Transverse colon (tissue), 4 donors: ENCODE data around the gene SPAG8.

ENCODE experiments used
- CTCF ChIP-seq, 5 experiments: fragments of 200-600 bp in 3 of 5; fragments of 450-650 bp in 2 of 5; sonication (generic) in 3 of 5; IDR thresholded peaks; 1 replicate in 2 of 5; 2 replicates in 3 of 5; pipeline ENCODE4 v1.5.1; 2016 to 2017; ENCODE audit warnings: antibody characterized with exemption in 5 of 5, inconsistent platforms in 3 of 5, mild to moderate bottlenecking in 2 of 5, moderate library complexity in 1 of 5
- EP300 ChIP-seq: sonication (generic); formaldehyde crosslinking; IDR thresholded peaks from one replicate; pipeline ENCODE4 v1.6.1; 2017; ENCODE audit warnings: antibody characterized with exemption, low read depth
- POLR2A ChIP-seq: fragments of 450-650 bp; IDR thresholded peaks from one replicate; pipeline ENCODE4 v1.6.1; 2016; ENCODE audit warnings: antibody characterized with exemption, mild to moderate bottlenecking, moderate library complexity
- POLR2AphosphoS5 ChIP-seq, 3 donors: sonication (generic); formaldehyde crosslinking; IDR thresholded peaks; one replicate each; pipeline ENCODE4 v1.6.1; 2016; ENCODE audit warnings: antibody characterized with exemption in 3 of 3

GRCh38 chr9:35842020-35842745 lies 30.1 kb upstream of the SPAG8 start:
- TF ChIP-seq POLR2AphosphoS5 (IDR thresholded peaks at IDR 0.05): no peak
- TF ChIP-seq POLR2A: no peak
- no peak for TF ChIP-seq CTCF (IDR thresholded peaks at IDR 0.05)
- no peak for TF ChIP-seq EP300
